Caco-2 (cell line): ENCODE measurements around the gene GID8. TPM values are rescaled to one million over a fixed set of nuclear protein-coding genes. Genes with fewer than 3 reads are reported as not detected.

Source experiments
- BruUV-seq: library from RNA; stranded (reverse); fragments of 400-500 nt; replicated peaks from 2 replicates; lab custom pipeline; 2021; lab: Mats Ljungman, UMichigan
- CTCF ChIA-PET: fragments of 300-600 bp; sonication (Branson Sonifier 250); formaldehyde crosslinking; loops from one replicate; lab custom pipeline; 2022; ENCODE audit warnings: antibody characterized with exemption; lab: Charles Lee
- POLR2A ChIA-PET: fragments of 300-600 bp; sonication (Branson Sonifier 250); formaldehyde crosslinking; loops from one replicate; lab custom pipeline; 2022; ENCODE audit warnings: antibody characterized with exemption; lab: Charles Lee
- DNase-seq, 2 experiments: peaks; one replicate each; pipeline versions ENCODE4 v3.0.0 to v3.0.0-alpha.2; 2020 to 2022
- H3K27me3 ChIP-seq: replicated peaks from 2 replicates; pipeline ENCODE4 v1.6.0; 2011; ENCODE audit warnings: low read length; ENCODE audit not compliant: control insufficient read depth, insufficient read depth
- H3K36me3 ChIP-seq: 2 replicates; pipeline ENCODE4 v1.5.1; 2011; ENCODE audit warnings: low read length; ENCODE audit not compliant: control insufficient read depth, insufficient read depth
- H3K4me1 ChIP-seq: fragments of 250-450 bp; sonication (Bioruptor Pico); 2 replicates; pipeline ENCODE4 v1.5.1; 2020; ENCODE audit warnings: mild to moderate bottlenecking
- H3K4me3 ChIP-seq: 2 replicates; pipeline ENCODE4 v1.5.1; 2011; ENCODE audit warnings: low read depth, mild to moderate bottlenecking, control low read depth, low read length
- H3K9me3 ChIP-seq: fragments of 250-450 bp; sonication (Bioruptor Pico); 2 replicates; pipeline ENCODE4 v1.5.1; 2020; ENCODE audit warnings: mild to moderate bottlenecking, moderate library complexity
- H3K27ac Mint-ChIP-seq: one replicate; pipeline ENCODE4 v1.8.0; 2022; ENCODE audit warnings: mixed read lengths; ENCODE audit not compliant: unreplicated experiment
- H3K27me3 Mint-ChIP-seq: one replicate; pipeline ENCODE4 v1.8.0; 2022; ENCODE audit warnings: mixed read lengths; ENCODE audit not compliant: insufficient read depth, unreplicated experiment
- H3K36me3 Mint-ChIP-seq: one replicate; pipeline ENCODE4 v1.8.0; 2022; ENCODE audit warnings: mild to moderate bottlenecking, mixed read lengths; ENCODE audit not compliant: insufficient read depth, unreplicated experiment
- H3K4me1 Mint-ChIP-seq: one replicate; pipeline ENCODE4 v1.8.0; 2022; ENCODE audit warnings: low read depth, mixed read lengths; ENCODE audit not compliant: unreplicated experiment
- H3K4me3 Mint-ChIP-seq: one replicate; pipeline ENCODE4 v1.8.0; 2022; ENCODE audit warnings: mild to moderate bottlenecking, moderate library complexity, mixed read lengths; ENCODE audit not compliant: unreplicated experiment
- H3K9me3 Mint-ChIP-seq: one replicate; pipeline ENCODE4 v1.8.0; 2022; ENCODE audit warnings: mixed read lengths; ENCODE audit not compliant: unreplicated experiment
- intact Hi-C: fragments of 100-400 bp; cut with micrococcal nuclease; formaldehyde crosslinking; loops from one replicate; pipeline ENCODE4 v1.10.0; 2022; ENCODE audit not compliant: unreplicated experiment
- total RNA-seq: library from RNA; stranded (reverse); gene quantifications from 2 replicates; pipeline ENCODE4 v1.2.3, GENCODE V29; 2022
- TF ChIP-seq, protein P1 (sequence below), 2 experiments: fragments of 200-600 bp in 1 of 2; IDR thresholded peaks; 1 replicate in 1 of 2; 2 replicates in 1 of 2; pipeline versions ENCODE4 v1.5.1 to v1.8.0; 2011 to 2022; ENCODE audit warnings: antibody characterized with exemption in 1 of 2, control low read depth in 1 of 2, inconsistent platforms in 1 of 2, low read depth in 1 of 2, low read length in 1 of 2, mild to moderate bottlenecking in 1 of 2, moderate library complexity in 1 of 2; ENCODE audit not compliant: insufficient read depth in 1 of 2, severe bottlenecking in 1 of 2, unreplicated experiment in 1 of 2

GID8 gene
- total RNA-seq, 1 experiment from 2014 or later, result 133 TPM

- intact Hi-C loops, result no loop called here
- Mint-ChIP-seq H3K4me3 (no peak overlapping the region), H3K27ac (no peak overlapping the region), H3K9me3 (no peaks in the 10 kb centered on the region), H3K36me3 (no peaks in the 10 kb centered on the region), H3K27me3 (peaks cover under 1% of the 10 kb centered on the region), H3K4me1 (no peaks in the 10 kb centered on the region)
- Histone ChIP-seq H3K27me3 (no peaks in the 10 kb centered on the region), H3K4me3 (no peak overlapping the region), H3K36me3 (no peaks in the 10 kb centered on the region), H3K9me3 (no peaks in the 10 kb centered on the region), H3K4me1 (no peaks in the 10 kb centered on the region)
- CTCF ChIA-PET, result interaction anchor here (0.7 to 1.1 kb wide), 4 partner anchors 9 to 22 kb away, joined by 3 to 7 read pairs (median 4); no protein-coding TSS in a partner anchor
- BruUV-seq, result no TSS peak
- POLR2A ChIA-PET, result no interaction called here
- TF ChIP-seq, protein P1, sequence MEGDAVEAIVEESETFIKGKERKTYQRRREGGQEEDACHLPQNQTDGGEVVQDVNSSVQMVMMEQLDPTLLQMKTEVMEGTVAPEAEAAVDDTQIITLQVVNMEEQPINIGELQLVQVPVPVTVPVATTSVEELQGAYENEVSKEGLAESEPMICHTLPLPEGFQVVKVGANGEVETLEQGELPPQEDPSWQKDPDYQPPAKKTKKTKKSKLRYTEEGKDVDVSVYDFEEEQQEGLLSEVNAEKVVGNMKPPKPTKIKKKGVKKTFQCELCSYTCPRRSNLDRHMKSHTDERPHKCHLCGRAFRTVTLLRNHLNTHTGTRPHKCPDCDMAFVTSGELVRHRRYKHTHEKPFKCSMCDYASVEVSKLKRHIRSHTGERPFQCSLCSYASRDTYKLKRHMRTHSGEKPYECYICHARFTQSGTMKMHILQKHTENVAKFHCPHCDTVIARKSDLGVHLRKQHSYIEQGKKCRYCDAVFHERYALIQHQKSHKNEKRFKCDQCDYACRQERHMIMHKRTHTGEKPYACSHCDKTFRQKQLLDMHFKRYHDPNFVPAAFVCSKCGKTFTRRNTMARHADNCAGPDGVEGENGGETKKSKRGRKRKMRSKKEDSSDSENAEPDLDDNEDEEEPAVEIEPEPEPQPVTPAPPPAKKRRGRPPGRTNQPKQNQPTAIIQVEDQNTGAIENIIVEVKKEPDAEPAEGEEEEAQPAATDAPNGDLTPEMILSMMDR (IDR thresholded peaks at IDR 0.05; ENCODE audit: insufficient read depth in 1 of 2, low read depth in 1 of 2, low read length in 1 of 2, severe bottlenecking in 1 of 2, unreplicated experiment in 1 of 2), result no peak
- DNase-seq, result no peak
These were observed 56.9 kb downstream of the GID8 start for GRCh38 chr20:62994869-62995281.

DNA sequence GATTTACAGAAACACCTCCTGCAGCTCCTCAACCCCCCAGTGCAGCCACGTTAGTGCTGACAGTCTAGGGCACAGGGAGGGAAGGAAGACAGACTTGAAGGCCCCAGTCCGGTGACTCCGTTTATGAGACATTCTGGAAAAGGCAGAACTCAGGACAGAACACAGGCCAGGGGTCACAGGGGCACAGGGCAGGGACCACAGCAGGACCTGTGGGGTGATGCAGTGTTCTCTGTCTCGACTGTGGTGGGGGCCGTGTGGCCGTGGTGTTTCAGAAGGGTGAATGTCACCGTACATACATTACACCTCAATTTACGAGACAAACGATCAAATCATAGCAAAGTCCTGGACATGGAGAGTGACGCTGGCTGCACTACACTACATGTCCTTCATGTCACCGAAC lies 57.5 kb downstream of the GID8 start:
- CTCF ChIA-PET, result interaction anchor here (0.9 to 1.1 kb wide), 4 partner anchors 13 to 23 kb away, joined by 3 to 9 read pairs (median 6); no protein-coding TSS in a partner anchor
- H3K4me1 Mint-ChIP-seq, result no peaks in the 10 kb centered on the region
- DNase-seq, result no peak
- Histone ChIP-seq H3K27me3 (no peaks in the 10 kb centered on the region), H3K36me3 (no peaks in the 10 kb centered on the region), H3K4me3 (no peak overlapping the region), H3K4me1 (no peaks in the 10 kb centered on the region), H3K9me3 (no peaks in the 10 kb centered on the region)
- no peak overlapping the region for H3K27ac Mint-ChIP-seq
- H3K4me3 Mint-ChIP-seq, result no peak overlapping the region
- TF ChIP-seq, protein P1 (IDR thresholded peaks at IDR 0.05; ENCODE audit: insufficient read depth in 1 of 2, low read depth in 1 of 2, low read length in 1 of 2, severe bottlenecking in 1 of 2, unreplicated experiment in 1 of 2), result no peak
- H3K36me3 Mint-ChIP-seq, result no peaks in the 10 kb centered on the region
- no peaks in the 10 kb centered on the region for H3K9me3 Mint-ChIP-seq
- no TSS peak for BruUV-seq
- peaks cover 3% of the 10 kb centered on the region for H3K27me3 Mint-ChIP-seq
- POLR2A ChIA-PET, result no interaction called here
- intact Hi-C loops, result no loop called here

GRCh38 chr20:62995898-62996595 lies 58.1 kb downstream of the GID8 start:
- H3K9me3 Mint-ChIP-seq, result no peaks in the 10 kb centered on the region
- H3K27me3 Mint-ChIP-seq, result peaks cover 3% of the 10 kb centered on the region
- DNase-seq, result no peak
- ChIA-PET CTCF (interaction anchor here (0.9 to 1.1 kb wide), 3 partner anchors 13 to 24 kb away, joined by 3 to 9 read pairs (median 5); no protein-coding TSS in a partner anchor), POLR2A (no interaction called here)
- H3K4me1 Mint-ChIP-seq, result no peaks in the 10 kb centered on the region
- no peak overlapping the region for H3K4me3 Mint-ChIP-seq
- Histone ChIP-seq H3K4me3 (no peak overlapping the region), H3K36me3 (no peaks in the 10 kb centered on the region), H3K4me1 (no peaks in the 10 kb centered on the region), H3K27me3 (no peaks in the 10 kb centered on the region), H3K9me3 (no peaks in the 10 kb centered on the region)
- BruUV-seq, result no TSS peak
- intact Hi-C loops, result no loop called here
- H3K27ac Mint-ChIP-seq, result no peak overlapping the region
- no peaks in the 10 kb centered on the region for H3K36me3 Mint-ChIP-seq
- TF ChIP-seq, protein P1 (IDR thresholded peaks at IDR 0.05; ENCODE audit: insufficient read depth in 1 of 2, low read depth in 1 of 2, low read length in 1 of 2, severe bottlenecking in 1 of 2, unreplicated experiment in 1 of 2), result no peak
